HEK293 (cell line): ENCODE measurements around the gene KLHL25.

ENCODE experiments used
- ATF2 ChIP-seq: fragments of 450-650 bp; formaldehyde crosslinking; IDR thresholded peaks from 2 replicates; pipeline ENCODE4 v1.5.1; 2016; ENCODE audit warnings: missing biosample characterization, missing genetic modification characterization, low read depth
- CTCF ChIP-seq: fragments of 450-650 bp; formaldehyde crosslinking; IDR thresholded peaks from 2 replicates; pipeline ENCODE4 v1.5.1; 2016; ENCODE audit warnings: missing biosample characterization, missing genetic modification characterization
- ZNF169 ChIP-seq: fragments of 450-650 bp; formaldehyde crosslinking; IDR thresholded peaks from 2 replicates; pipeline ENCODE4 v1.5.1; 2016; ENCODE audit warnings: missing biosample characterization, missing genetic modification characterization
- ZNF2 ChIP-seq: fragments of 450-650 bp; formaldehyde crosslinking; IDR thresholded peaks from 2 replicates; pipeline ENCODE4 v1.5.1; 2016; ENCODE audit warnings: missing biosample characterization, missing genetic modification characterization
- ZNF274 ChIP-seq, 2 experiments: fragments of 200-500 bp in 1 of 2; fragments of 450-650 bp in 1 of 2; sonication (Bioruptor generic) in 1 of 2; formaldehyde crosslinking in 1 of 2; IDR thresholded peaks; 2 replicates each; pipeline versions ENCODE4 v1.5.1 to v1.6.1; 2014 to 2016; ENCODE audit warnings: borderline replicate concordance in 1 of 2, inconsistent platforms in 1 of 2, low read length in 1 of 2, missing biosample characterization in 1 of 2, missing genetic modification characterization in 1 of 2
- ZNF302 ChIP-seq: fragments of 450-650 bp; formaldehyde crosslinking; IDR thresholded peaks from 2 replicates; pipeline ENCODE4 v1.5.1; 2016; ENCODE audit warnings: missing biosample characterization, missing genetic modification characterization, low read depth
- ZNF341 ChIP-seq: fragments of 450-650 bp; formaldehyde crosslinking; IDR thresholded peaks from 2 replicates; pipeline ENCODE4; 2016; ENCODE audit warnings: low read depth, missing biosample characterization, missing genetic modification characterization
- ZNF561 ChIP-seq: fragments of 450-650 bp; IDR thresholded peaks from 2 replicates; pipeline ENCODE4 v1.5.1; 2018; ENCODE audit warnings: missing biosample characterization, missing genetic modification characterization, borderline replicate concordance
- ZNF692 ChIP-seq: fragments of 450-650 bp; formaldehyde crosslinking; IDR thresholded peaks from 2 replicates; pipeline ENCODE4 v1.5.1; 2016; ENCODE audit warnings: missing biosample characterization, missing genetic modification characterization

- TF ChIP-seq ZNF341 (no peak), ZNF2 (tag by site-specific recombination) (no peak), ZNF692 (tag by site-specific recombination) (no peak), ZNF274 (IDR thresholded peaks at IDR 0.05; ENCODE audit: low read length) (no peak), ZNF274 (tag by site-specific recombination; IDR thresholded peaks at IDR 0.05; ENCODE audit: borderline replicate concordance) (no peak), ZNF561 (tag by site-specific recombination) (no peak), ATF2 (tag by site-specific recombination) (no peak), ZNF302 (no peak), CTCF (tag by site-specific recombination) (peak; percentile 59), ZNF169 (tag by site-specific recombination) (no peak)
Observed at GRCh38 chr15:85831415-85832113, 36.8 kb upstream of the KLHL25 start.
